GM12873 (cell line): ENCODE data around the gene FBXL5.

Experiments
- CTCF ChIP-seq: IDR thresholded peaks from 2 replicates; pipeline ENCODE4 v1.5.1; 2012; ENCODE audit warnings: low read depth, mild to moderate bottlenecking, moderate library complexity, low read length, control low read depth; ENCODE audit not compliant: insufficient read depth; ENCODE audit errors: missing control alignments

FBXL5 gene

DNA sequence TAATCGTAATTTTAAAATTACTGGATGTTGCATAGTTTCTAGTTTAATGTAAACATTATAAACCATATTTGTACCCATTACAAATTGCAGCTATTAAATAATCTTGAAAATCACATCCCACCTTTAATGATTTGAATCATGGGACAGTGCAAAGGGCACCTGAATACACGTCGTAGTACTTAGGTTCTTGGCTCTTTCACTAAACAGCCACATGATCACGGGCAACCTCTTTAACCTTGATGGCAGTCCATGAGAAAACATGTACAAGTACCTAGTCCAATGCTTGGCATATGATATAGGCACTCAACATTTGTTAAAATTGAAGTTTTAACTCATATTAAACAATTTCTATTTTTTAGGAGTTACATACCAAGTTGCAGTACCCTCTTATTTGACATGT lies 11.8 kb upstream of the FBXL5 start:
- TF ChIP-seq CTCF = no peak

DNA sequence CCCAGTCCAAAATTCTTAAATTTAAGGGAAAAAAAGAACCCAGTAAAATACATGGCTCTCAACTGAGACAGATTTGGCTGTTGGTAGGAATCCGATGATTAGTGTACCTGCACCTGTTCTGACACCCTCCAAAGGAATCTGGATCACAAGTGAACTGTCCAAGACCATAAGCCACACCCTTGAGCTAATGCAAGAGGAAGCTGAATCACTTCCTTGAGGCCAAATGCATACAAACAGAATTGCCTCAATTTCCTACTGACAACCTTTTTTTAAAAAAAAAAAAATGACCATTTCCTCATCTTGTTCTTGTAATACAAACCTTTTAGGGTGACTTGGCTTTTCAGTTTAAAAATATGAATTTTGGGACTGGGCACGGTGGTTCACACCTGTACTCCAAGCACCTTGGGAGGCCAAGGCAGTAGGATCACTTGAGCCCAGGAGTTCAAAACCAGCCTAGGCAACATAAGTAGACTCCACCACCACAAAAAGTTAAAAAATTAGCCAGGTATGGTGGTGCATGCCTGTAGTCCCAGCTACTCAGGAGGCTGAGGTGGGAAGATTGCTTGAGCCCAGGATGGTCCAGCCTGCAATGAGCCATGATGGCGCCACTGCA lies 10.7 kb upstream of the FBXL5 start:
- no peak for TF ChIP-seq CTCF

DNA sequence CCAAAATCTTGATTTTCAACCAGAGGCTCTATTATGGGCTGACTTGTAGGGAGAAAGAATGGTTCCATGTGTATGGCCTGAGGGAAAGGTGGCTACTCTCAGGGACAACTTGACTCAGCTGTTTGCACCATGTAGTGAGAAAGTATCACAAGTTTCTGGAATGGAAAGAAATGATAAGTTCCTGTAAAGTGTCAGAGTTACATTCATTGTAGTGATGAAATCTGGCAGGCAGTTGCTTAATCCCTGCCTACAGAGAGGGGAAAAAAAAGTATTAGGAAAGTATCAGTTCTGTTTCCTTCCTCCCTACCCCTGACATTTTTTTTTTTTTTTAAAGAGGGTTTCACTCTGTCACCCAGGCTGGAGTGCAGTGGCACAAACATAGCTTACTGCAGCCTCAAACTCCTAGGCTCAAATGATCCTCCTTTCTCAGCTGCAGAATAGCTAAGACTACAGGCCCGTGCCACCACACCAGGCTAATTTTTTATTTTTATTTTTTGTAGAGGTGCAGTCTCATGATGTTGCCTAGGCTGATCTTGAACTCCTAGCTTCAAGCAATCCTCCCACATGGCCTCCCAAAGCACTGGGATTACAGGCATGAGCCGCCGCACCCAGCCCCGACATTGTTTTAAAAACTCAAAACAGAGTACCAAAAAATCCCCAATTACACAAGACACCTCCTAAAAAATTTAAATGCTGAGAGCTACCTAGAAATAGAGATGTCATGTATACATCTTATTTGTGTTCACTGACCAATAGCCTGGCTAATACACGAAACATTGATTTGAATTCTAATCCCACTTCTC lies 4.8 kb upstream of the FBXL5 start:
- no peak for TF ChIP-seq CTCF

DNA sequence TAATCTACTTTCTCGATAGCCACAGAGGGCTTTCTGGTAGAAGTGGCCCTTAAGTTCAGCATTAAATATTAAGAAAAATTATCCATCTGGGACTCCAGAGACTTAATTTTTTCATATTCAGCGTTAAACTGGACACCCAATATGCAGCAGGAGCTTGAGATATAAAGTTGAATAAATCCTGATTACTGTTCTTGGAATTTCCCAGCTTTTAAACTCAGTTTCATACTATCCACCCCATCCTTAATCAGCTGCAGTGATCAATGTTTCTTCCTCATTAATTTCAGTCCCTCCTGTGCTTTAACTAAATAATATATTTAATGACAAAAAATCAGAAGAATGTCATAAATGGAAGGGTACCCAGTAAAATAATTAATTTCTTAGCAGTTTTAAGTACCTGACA lies 3.6 kb upstream of the FBXL5 start:
- TF ChIP-seq CTCF = no peak

- no peak for TF ChIP-seq CTCF
Measured at GRCh38 chr4:15658136-15658770, 3.1 kb upstream of the FBXL5 start.

DNA sequence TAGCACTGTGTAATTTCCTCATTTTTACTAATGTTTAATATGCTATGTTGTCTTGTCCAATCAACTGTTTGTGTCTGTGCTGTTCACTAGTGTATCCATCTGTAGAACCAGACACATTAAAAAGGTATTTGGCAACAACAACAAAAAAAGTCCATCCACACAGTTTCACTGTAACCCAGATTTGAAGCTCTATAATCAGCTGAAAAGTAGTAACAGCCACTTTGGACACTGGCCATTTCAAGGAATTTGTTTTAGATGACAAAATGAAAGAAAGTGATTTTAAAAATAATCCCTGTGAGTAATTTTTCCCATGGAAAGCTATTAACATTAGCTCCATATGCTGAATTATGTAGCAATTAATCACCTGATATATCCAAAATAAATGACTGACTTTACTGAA lies 2.2 kb upstream of the FBXL5 start:
- TF ChIP-seq CTCF = no peak

DNA sequence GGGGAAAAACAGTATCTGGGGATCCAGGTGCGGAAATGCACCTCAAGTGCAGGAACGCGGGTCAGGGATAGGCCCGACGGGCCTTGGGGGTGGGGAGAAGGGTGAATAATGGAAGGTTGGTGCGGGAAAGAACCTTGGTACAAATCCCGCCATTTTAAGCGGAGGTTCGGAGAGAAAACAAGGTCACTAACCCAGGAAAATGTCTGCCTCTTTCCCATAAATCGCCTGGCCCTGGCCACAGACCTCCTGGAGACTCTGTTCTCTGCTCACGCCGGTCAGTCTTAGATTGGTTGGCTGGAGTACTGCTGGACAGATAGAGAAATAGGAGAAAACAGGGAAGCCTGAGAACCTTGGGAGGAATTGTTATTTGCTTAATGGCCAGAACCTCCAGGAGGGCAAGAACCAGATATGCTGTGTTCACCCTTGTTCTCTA lies 897 bp upstream of the FBXL5 start:
- no peak for TF ChIP-seq CTCF
